GM23248 (cell line): ENCODE measurements around the gene PAK6.

Experiments
- EZH2 ChIP-seq: fragments of 200-600 bp; sonication (generic); IDR thresholded peaks from 2 replicates; pipeline ENCODE4 v1.6.1; 2018; ENCODE audit warnings: antibody characterized with exemption, mild to moderate bottlenecking; ENCODE audit not compliant: insufficient read depth, poor library complexity, severe bottlenecking
- EZH2phosphoT487 ChIP-seq: fragments of 200-600 bp; sonication (generic); IDR thresholded peaks from 2 replicates; pipeline ENCODE4 v1.6.1; 2018; ENCODE audit warnings: antibody characterized with exemption, moderate library complexity, mild to moderate bottlenecking, low read depth; ENCODE audit not compliant: insufficient read depth

GRCh38 chr15:40198355-40199085 lies 40.3 kb upstream of the PAK6 start:
- TF ChIP-seq EZH2 (no peak), EZH2phosphoT487 (no peak)
